NT2/D1 (cell line): ENCODE results near the gene ERI2.

Experiments
- SUZ12 ChIP-seq: IDR thresholded peaks from 2 replicates; pipeline ENCODE4 v1.6.1; 2011; ENCODE audit not compliant: insufficient read length, insufficient read depth; ENCODE audit errors: extremely low read depth
- YY1 ChIP-seq: IDR thresholded peaks from 2 replicates; pipeline ENCODE4 v1.6.1; 2011; ENCODE audit not compliant: insufficient read length, insufficient read depth
- ZNF274 ChIP-seq: IDR thresholded peaks from 2 replicates; pipeline ENCODE4 v1.6.1; 2011; ENCODE audit warnings: mild to moderate bottlenecking, low read depth, low read length

DNA sequence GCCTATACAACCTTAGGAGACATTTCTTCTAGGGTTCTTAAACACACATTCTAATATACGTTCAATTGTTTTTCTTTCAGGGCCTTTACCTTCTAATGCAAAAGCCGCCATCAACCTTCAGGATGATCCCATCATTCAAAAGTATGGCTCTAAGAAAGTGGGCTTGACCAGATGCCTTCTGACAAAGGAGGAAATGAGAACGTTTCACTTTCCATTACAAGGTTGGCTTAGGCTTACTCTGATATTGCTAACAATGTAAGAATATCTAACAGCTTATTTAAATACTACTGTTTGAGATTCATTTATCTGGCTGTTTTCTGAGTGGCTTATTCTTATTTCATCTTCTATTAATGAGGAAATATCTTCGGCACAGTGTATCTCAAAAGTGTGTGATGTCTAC is 15.4 kb upstream of the ERI2 start:
- no peak for TF ChIP-seq YY1
- no peak for TF ChIP-seq SUZ12
- TF ChIP-seq ZNF274: no peak
